SU-DHL-6 (cell line): ENCODE measurements around the gene LRRN4CL.

Experiments
- EZH2phosphoT487 ChIP-seq: fragments of 200-600 bp; sonication (generic), shearing (Covaris generic); conservative IDR thresholded peaks from 2 replicates; pipeline ENCODE4 v1.6.1; 2018; ENCODE audit warnings: mild to moderate bottlenecking, antibody characterized with exemption, low read length, moderate library complexity, mixed read lengths
- TF ChIP-seq, protein P1 (sequence below): fragments of 200-600 bp; sonication (generic); IDR thresholded peaks from one replicate; pipeline ENCODE4 v1.5.1; 2017; ENCODE audit warnings: antibody characterized with exemption, mild to moderate bottlenecking, low read length, moderate library complexity; ENCODE audit not compliant: insufficient read depth, poor library complexity, severe bottlenecking

DNA sequence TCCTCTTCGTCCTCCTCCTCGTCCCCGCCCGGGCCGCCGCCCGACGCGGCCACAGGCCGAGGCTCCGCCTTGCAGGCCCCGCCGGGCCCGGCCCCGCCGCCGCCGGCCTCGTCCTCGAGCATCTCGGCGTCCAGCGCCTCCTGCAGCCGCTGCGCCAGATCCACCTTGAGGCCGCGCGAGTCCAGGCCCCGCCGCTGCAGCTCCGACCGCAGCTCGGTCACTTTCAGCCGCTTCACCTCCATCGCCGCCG lies 37.5 kb upstream of the LRRN4CL start:
- no peak for TF ChIP-seq EZH2phosphoT487
- TF ChIP-seq, protein P1, sequence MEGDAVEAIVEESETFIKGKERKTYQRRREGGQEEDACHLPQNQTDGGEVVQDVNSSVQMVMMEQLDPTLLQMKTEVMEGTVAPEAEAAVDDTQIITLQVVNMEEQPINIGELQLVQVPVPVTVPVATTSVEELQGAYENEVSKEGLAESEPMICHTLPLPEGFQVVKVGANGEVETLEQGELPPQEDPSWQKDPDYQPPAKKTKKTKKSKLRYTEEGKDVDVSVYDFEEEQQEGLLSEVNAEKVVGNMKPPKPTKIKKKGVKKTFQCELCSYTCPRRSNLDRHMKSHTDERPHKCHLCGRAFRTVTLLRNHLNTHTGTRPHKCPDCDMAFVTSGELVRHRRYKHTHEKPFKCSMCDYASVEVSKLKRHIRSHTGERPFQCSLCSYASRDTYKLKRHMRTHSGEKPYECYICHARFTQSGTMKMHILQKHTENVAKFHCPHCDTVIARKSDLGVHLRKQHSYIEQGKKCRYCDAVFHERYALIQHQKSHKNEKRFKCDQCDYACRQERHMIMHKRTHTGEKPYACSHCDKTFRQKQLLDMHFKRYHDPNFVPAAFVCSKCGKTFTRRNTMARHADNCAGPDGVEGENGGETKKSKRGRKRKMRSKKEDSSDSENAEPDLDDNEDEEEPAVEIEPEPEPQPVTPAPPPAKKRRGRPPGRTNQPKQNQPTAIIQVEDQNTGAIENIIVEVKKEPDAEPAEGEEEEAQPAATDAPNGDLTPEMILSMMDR = no peak
